OCI-LY1 (cell line): ENCODE data around the gene C4orf54.

Experiments
- H2AFZ ChIP-seq: fragments of 200-600 bp; sonication (generic), shearing (Covaris generic); 2 replicates; pipeline ENCODE4 v1.6.0; 2014; ENCODE audit warnings: antibody characterized with exemption, mild to moderate bottlenecking, low read length
- H3F3A ChIP-seq: fragments of 200-600 bp; sonication (generic), shearing (Covaris generic); 2 replicates; pipeline ENCODE4 v1.6.0; 2014; ENCODE audit warnings: mild to moderate bottlenecking, antibody characterized with exemption, low read length, moderate library complexity; ENCODE audit not compliant: insufficient read depth
- H3K27ac ChIP-seq: fragments of 200-600 bp; sonication (generic); 2 replicates; pipeline ENCODE4 v1.5.1; 2014; ENCODE audit warnings: low read length, mixed run types, mild to moderate bottlenecking, low read depth; ENCODE audit not compliant: poor library complexity, severe bottlenecking
- H3K27me3 ChIP-seq: fragments of 200-600 bp; sonication (generic); 2 replicates; pipeline ENCODE4 v1.6.0; 2014; ENCODE audit warnings: antibody characterized with exemption, mild to moderate bottlenecking, low read length, moderate library complexity; ENCODE audit not compliant: insufficient read depth
- H3K36me3 ChIP-seq: fragments of 200-600 bp; sonication (generic); 2 replicates; pipeline ENCODE4 v1.6.1; 2014; ENCODE audit warnings: mild to moderate bottlenecking, antibody characterized with exemption, low read length, moderate library complexity, mixed read lengths; ENCODE audit not compliant: insufficient read depth
- H3K4me1 ChIP-seq: fragments of 200-600 bp; sonication (generic); 2 replicates; pipeline ENCODE4 v1.5.1; 2014; ENCODE audit warnings: mild to moderate bottlenecking, low read length, moderate library complexity; ENCODE audit not compliant: insufficient read depth, severe bottlenecking
- H3K4me2 ChIP-seq: fragments of 200-600 bp; sonication (generic), shearing (Covaris generic); 2 replicates; pipeline ENCODE4 v1.6.1; 2014; ENCODE audit warnings: low read length
- H3K4me3 ChIP-seq: fragments of 200-600 bp; sonication (generic); 2 replicates; pipeline ENCODE4 v1.5.1; 2014; ENCODE audit warnings: low read length, low read depth, mild to moderate bottlenecking, mixed read lengths; ENCODE audit not compliant: poor library complexity, severe bottlenecking
- H3K79me2 ChIP-seq: fragments of 200-600 bp; shearing (Covaris generic); 2 replicates; pipeline ENCODE4 v1.6.1; 2016; ENCODE audit warnings: mixed run types, low read length, mixed read lengths; ENCODE audit not compliant: insufficient read depth
- H3K9ac ChIP-seq: fragments of 200-600 bp; sonication (generic), shearing (Covaris generic); 2 replicates; pipeline ENCODE4 v1.6.1; 2014; ENCODE audit warnings: mild to moderate bottlenecking, low read length, mixed read lengths
- H3K9me2 ChIP-seq: fragments of 200-600 bp; sonication (generic), shearing (Covaris generic); 2 replicates; pipeline ENCODE4 v1.6.1; 2014; ENCODE audit warnings: low read depth, mild to moderate bottlenecking, low read length, mixed read lengths
- H3K9me3 ChIP-seq: fragments of 200-600 bp; shearing (Covaris generic); 2 replicates; pipeline ENCODE4 v1.6.1; 2014; ENCODE audit warnings: low read length, mixed read lengths
- H4K20me1 ChIP-seq: fragments of 200-600 bp; sonication (generic), shearing (Covaris generic); 2 replicates; pipeline ENCODE4 v1.6.0; 2016; ENCODE audit warnings: mild to moderate bottlenecking, low read length; ENCODE audit not compliant: insufficient read depth
- EZH2 ChIP-seq: fragments of 200-600 bp; sonication (generic), shearing (Covaris generic); IDR thresholded peaks from 2 replicates; pipeline ENCODE4 v1.8.0; 2017; ENCODE audit warnings: borderline replicate concordance, mixed run types, mild to moderate bottlenecking, antibody characterized with exemption, low read length, moderate library complexity, mixed read lengths
- TF ChIP-seq, protein P1 (sequence below): fragments of 200-600 bp; sonication (generic), shearing (Covaris generic); IDR thresholded peaks from 2 replicates; pipeline ENCODE4 v1.5.1; 2017; ENCODE audit warnings: mild to moderate bottlenecking, antibody characterized with exemption, low read length, moderate library complexity, mixed read lengths

The C4orf54 gene

DNA sequence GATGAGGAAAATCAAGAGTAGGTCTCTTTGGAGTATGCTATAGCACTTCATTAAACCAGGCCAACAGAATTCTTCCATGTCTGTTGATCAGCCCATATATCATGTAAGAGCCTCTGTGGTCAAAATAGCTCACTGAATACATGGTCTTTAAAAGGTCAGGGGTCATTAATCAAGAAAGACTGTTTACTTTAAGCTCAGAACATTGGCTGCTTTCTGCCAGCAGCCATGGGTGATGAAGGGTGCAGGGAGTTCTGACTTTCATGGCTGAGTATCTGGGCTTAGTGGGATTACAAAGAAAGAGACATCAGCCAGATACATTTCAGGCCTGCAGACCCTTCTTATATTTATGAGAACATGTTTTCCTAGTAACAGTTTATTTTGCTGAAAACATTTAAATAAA is 7.1 kb upstream of the C4orf54 start:
- Histone ChIP-seq H3K79me2 (no peaks in the 10 kb centered on the region), H3K4me2 (no peak overlapping the region), H4K20me1 (no peaks in the 10 kb centered on the region), H3F3A (no peaks in the 10 kb centered on the region), H3K27ac (no peak overlapping the region), H3K27me3 (no peaks in the 10 kb centered on the region), H3K4me3 (no peak overlapping the region), H3K36me3 (no peaks in the 10 kb centered on the region), H3K4me1 (no peaks in the 10 kb centered on the region), H2AFZ (no peak overlapping the region), H3K9me2 (no peaks in the 10 kb centered on the region), H3K9ac (no peak overlapping the region), H3K9me3 (no peaks in the 10 kb centered on the region)
- TF ChIP-seq EZH2, result no peak
- TF ChIP-seq, protein P1, sequence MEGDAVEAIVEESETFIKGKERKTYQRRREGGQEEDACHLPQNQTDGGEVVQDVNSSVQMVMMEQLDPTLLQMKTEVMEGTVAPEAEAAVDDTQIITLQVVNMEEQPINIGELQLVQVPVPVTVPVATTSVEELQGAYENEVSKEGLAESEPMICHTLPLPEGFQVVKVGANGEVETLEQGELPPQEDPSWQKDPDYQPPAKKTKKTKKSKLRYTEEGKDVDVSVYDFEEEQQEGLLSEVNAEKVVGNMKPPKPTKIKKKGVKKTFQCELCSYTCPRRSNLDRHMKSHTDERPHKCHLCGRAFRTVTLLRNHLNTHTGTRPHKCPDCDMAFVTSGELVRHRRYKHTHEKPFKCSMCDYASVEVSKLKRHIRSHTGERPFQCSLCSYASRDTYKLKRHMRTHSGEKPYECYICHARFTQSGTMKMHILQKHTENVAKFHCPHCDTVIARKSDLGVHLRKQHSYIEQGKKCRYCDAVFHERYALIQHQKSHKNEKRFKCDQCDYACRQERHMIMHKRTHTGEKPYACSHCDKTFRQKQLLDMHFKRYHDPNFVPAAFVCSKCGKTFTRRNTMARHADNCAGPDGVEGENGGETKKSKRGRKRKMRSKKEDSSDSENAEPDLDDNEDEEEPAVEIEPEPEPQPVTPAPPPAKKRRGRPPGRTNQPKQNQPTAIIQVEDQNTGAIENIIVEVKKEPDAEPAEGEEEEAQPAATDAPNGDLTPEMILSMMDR, result no peak

DNA sequence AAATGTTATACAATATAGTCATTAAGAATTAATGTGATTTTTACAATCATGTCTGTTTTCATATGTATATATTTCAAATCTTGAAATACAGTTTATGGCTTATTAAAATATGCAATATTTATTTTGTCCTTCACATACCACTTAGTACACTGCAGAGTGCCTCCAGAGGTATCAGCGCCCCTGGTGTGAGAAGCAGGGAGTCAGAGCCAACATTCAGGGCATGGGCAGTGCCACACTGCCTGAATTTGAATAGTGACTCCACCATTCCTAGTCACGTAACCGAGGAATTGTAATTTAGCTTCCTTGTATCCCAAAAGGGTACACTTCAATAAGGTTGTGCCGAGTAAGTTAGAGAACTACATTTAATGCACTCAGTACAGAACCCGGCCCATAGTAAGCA is 4.3 kb upstream of the C4orf54 start:
- no peak overlapping the region for H3K27ac ChIP-seq
- H2AFZ ChIP-seq, result no peak overlapping the region
- H3K9ac ChIP-seq, result no peak overlapping the region
- H3K27me3 ChIP-seq, result no peaks in the 10 kb centered on the region
- no peaks in the 10 kb centered on the region for H3F3A ChIP-seq
- TF ChIP-seq, protein P1, result no peak
- no peak for TF ChIP-seq EZH2
- no peaks in the 10 kb centered on the region for H4K20me1 ChIP-seq
- H3K9me2 ChIP-seq, result no peaks in the 10 kb centered on the region
- no peaks in the 10 kb centered on the region for H3K4me1 ChIP-seq
- no peaks in the 10 kb centered on the region for H3K79me2 ChIP-seq
- no peak overlapping the region for H3K4me2 ChIP-seq
- H3K9me3 ChIP-seq, result no peaks in the 10 kb centered on the region
- no peak overlapping the region for H3K4me3 ChIP-seq
- H3K36me3 ChIP-seq, result no peaks in the 10 kb centered on the region

DNA sequence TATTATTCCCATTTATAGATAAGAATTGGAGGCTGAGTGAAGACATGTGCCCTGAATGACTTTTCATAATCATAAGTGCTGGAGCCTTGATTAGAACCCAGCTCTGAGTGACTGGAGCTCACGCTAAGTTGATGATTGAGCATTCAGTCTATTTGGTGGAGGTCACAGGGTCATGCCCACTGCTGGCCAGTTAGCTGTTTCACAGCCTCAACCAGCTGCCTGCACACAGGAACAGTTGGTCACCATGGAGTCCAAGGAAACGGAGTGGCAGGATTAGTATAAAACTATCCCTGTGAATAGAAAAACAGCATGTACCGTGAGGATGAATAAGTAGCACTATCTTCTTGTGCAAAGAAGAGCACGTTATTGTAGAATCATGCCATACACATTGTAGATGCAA is 1.0 kb upstream of the C4orf54 start:
- Histone ChIP-seq H3K9ac (no peak overlapping the region), H3K4me3 (no peak overlapping the region), H3K4me2 (no peak overlapping the region), H4K20me1 (no peaks in the 10 kb centered on the region), H3K4me1 (no peaks in the 10 kb centered on the region), H3K79me2 (no peaks in the 10 kb centered on the region), H3K9me2 (no peaks in the 10 kb centered on the region), H3K27ac (no peak overlapping the region), H3K27me3 (no peaks in the 10 kb centered on the region), H3K36me3 (no peaks in the 10 kb centered on the region), H3F3A (no peaks in the 10 kb centered on the region), H2AFZ (no peak overlapping the region), H3K9me3 (no peaks in the 10 kb centered on the region)
- no peak for TF ChIP-seq EZH2
- TF ChIP-seq, protein P1, result no peak
